ENCODE results near the gene HSPA14. TPM values are rescaled to one million over a fixed set of nuclear protein-coding genes. Genes with fewer than 3 reads are reported as not detected.
A peak's percentile ranks its signal among the peaks of the same experiment; 100 is the strongest.

HSPA14 gene
- polyA plus RNA-seq, 2 of the 4 experiments (the other 2 are of a cell fraction) = 34.2 to 45.7 TPM

DNA sequence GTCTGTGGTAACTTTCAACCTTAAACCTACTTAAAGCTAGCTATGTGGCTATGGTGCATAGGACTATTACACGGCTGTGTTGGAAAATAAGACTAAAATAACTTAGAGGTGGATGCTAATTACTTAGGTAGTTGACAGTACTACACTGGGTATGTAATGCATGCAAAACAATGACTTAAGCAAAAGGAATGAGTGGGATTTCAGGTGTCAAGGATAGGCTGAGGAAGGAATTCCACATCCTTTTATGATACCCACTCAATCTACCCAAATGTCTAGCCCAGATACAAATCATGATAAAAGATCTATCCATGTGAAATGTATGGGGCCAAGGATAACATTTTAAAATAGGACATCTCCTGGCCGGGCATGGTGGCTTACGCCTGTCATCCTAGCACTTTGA is 14.1 kb upstream of the HSPA14 start (continued):
- no peak for TF ChIP-seq BHLHE40 (IDR thresholded peaks at IDR 0.05; ENCODE audit: low read depth, low read length)
- TF ChIP-seq FOSB (CRISPR knock-in tag; IDR thresholded peaks at IDR 0.05) = no peak
- TF ChIP-seq EHMT2 (IDR thresholded peaks at IDR 0.05; ENCODE audit: low read depth) = no peak
- TF ChIP-seq RAD21 (conservative IDR thresholded peaks at IDR 0.05 in 1 of 2, IDR thresholded peaks at IDR 0.05 in 1 of 2) = no peak

DNA sequence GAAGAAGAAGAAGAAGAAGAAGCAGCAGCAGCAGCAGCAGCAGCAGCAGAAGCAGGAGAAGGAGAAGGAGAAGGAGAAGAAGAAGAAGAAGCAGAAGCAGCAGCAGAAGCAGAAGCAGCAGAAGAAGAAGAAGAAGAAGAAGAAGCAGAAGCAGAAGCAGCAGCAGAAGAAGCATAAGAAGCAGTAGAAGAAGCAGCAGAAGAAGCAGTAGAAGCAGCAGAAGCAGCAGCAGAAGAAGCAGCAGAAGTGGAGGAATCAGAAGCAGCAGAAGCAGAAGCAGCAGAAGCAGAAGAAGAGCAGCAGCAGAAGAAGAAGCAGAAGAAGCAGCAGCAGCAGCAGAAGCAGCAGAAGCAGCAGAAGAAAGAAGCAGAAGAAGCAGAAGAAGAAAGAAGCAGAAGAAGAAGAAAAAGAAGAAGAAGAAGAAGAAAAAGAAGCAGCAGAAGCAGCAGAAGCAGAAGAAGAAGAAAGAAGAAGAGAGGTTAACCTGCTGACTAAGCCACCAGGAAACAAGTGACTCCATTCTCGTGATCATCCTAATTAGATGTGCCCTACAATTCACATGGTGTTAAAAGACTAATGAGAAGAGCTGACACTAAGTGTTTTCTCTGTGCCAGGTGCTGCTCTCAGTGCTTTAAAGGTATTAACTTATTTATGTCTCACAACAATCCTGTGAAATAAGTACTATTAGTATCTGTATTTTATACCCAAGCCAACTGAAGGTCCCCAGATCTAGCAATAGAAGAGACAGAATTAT is 11.9 kb upstream of the HSPA14 start:
- no peaks in the 10 kb centered on the region for H3K9me3 ChIP-seq
- no peak for ATAC-seq
- TF ChIP-seq, protein P1, sequence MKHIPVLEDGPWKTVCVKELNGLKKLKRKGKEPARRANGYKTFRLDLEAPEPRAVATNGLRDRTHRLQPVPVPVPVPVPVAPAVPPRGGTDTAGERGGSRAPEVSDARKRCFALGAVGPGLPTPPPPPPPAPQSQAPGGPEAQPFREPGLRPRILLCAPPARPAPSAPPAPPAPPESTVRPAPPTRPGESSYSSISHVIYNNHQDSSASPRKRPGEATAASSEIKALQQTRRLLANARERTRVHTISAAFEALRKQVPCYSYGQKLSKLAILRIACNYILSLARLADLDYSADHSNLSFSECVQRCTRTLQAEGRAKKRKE (CRISPR knock-in tag; IDR thresholded peaks at IDR 0.05; ENCODE audit: low read depth) = no peak
- TF ChIP-seq SREBF2 (IDR thresholded peaks at IDR 0.05) = no peak
- TF ChIP-seq CHD4 (IDR thresholded peaks at IDR 0.05; ENCODE audit: borderline replicate concordance) = no peak
- no peak for DNase-seq (ENCODE audit: low read depth in 1 of 2, low spot score in 1 of 2)
- no peak overlapping the region for H3K4me2 ChIP-seq
- WGBS (ENCODE audit: missing lambda C conversion rate) = 42% methylated on average over 1 of the region's 1 CpG
- H3K4me1 ChIP-seq = peaks cover 23% of the 10 kb centered on the region
- FAIRE-seq = no peak
- no peak overlapping the region for H3K4me3 ChIP-seq
- CTCF ChIA-PET = interaction anchor here (1.1 to 1.6 kb wide), 2 partner anchors 289 to 328 kb away, joined by 3 to 4 read pairs; no protein-coding TSS in a partner anchor
- H3K27ac ChIP-seq = peak overlapping the region in 1 of 2 experiments; percentile 33; a peak in 1 of 6 replicates
- POLR2A ChIA-PET = no interaction called here

DNA sequence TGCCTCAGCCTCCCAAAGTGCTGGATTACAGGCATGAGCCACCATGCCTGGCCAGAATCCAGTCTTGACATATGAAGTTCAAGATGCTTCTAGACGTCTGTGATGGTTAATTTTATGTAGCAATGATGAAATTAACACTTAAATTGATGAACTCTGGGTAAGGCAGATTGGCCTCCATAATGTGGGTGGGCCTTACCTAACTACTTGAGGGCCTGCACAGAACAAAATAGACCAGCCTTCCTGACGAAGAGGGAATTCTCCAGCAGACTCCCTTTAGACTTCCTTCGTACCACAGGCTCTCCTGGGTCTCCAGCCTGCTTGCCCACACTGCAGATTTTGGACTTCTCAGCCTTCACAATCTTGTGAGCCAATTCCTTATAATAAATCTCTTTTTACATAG is 5.0 kb upstream of the HSPA14 start:
- POLR2A ChIA-PET = no interaction called here
- DNase-seq (ENCODE audit: low read depth in 1 of 2, low spot score in 1 of 2) (no peak), FAIRE-seq (no peak), ATAC-seq (no peak)
- H3K4me2 ChIP-seq = no peak overlapping the region
- 57% methylated on average over 3 of the region's 3 CpGs for WGBS (ENCODE audit: missing lambda C conversion rate)
- peaks cover 3% of the 10 kb centered on the region; the same call in 1 of the 3 replicates for H3K4me1 ChIP-seq
- TF ChIP-seq, protein P1 (CRISPR knock-in tag; IDR thresholded peaks at IDR 0.05; ENCODE audit: low read depth) = no peak
- TF ChIP-seq RARB (CRISPR knock-in tag; IDR thresholded peaks at IDR 0.05) (no peak), POLR2A (IDR thresholded peaks at IDR 0.05; ENCODE audit: low read length) (no peak), RCOR1 (IDR thresholded peaks at IDR 0.05; ENCODE audit: low read depth, low read length) (no peak), RFX5 (IDR thresholded peaks at IDR 0.05) (no peak), HOXA7 (CRISPR knock-in tag; IDR thresholded peaks at IDR 0.05) (no peak), CBX2 (IDR thresholded peaks at IDR 0.05; ENCODE audit: borderline replicate concordance, low read depth) (no peak), GATA3 (IDR thresholded peaks at IDR 0.05; ENCODE audit: borderline replicate concordance) (no peak), FOSB (CRISPR knock-in tag; IDR thresholded peaks at IDR 0.05) (no peak), KDM1A (IDR thresholded peaks at IDR 0.05; ENCODE audit: low read depth) (no peak), NFE2L2 (conservative IDR thresholded peaks at IDR 0.05; ENCODE audit: low read length) (no peak), SMC3 (IDR thresholded peaks at IDR 0.05) (no peak), NPAS2 (CRISPR knock-in tag; IDR thresholded peaks at IDR 0.05; ENCODE audit: borderline replicate concordance) (no peak), ZC3H11A (IDR thresholded peaks at IDR 0.05) (no peak)
- TF ChIP-seq, protein P2, sequence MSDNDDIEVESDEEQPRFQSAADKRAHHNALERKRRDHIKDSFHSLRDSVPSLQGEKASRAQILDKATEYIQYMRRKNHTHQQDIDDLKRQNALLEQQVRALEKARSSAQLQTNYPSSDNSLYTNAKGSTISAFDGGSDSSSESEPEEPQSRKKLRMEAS (IDR thresholded peaks at IDR 0.05) = no peak
- TF ChIP-seq, protein P3, sequence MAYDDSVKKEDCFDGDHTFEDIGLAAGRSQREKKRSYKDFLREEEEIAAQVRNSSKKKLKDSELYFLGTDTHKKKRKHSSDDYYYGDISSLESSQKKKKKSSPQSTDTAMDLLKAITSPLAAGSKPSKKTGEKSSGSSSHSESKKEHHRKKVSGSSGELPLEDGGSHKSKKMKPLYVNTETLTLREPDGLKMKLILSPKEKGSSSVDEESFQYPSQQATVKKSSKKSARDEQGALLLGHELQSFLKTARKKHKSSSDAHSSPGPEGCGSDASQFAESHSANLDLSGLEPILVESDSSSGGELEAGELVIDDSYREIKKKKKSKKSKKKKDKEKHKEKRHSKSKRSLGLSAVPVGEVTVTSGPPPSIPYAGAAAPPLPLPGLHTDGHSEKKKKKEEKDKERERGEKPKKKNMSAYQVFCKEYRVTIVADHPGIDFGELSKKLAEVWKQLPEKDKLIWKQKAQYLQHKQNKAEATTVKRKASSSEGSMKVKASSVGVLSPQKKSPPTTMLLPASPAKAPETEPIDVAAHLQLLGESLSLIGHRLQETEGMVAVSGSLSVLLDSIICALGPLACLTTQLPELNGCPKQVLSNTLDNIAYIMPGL (CRISPR knock-in tag; IDR thresholded peaks at IDR 0.05; ENCODE audit: borderline replicate concordance) = no peak
- TF ChIP-seq, protein P4, sequence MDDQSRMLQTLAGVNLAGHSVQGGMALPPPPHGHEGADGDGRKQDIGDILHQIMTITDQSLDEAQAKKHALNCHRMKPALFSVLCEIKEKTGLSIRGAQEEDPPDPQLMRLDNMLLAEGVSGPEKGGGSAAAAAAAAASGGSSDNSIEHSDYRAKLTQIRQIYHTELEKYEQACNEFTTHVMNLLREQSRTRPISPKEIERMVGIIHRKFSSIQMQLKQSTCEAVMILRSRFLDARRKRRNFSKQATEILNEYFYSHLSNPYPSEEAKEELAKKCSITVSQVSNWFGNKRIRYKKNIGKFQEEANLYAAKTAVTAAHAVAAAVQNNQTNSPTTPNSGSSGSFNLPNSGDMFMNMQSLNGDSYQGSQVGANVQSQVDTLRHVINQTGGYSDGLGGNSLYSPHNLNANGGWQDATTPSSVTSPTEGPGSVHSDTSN (IDR thresholded peaks at IDR 0.05) = no peak
- TF ChIP-seq, protein P5, sequence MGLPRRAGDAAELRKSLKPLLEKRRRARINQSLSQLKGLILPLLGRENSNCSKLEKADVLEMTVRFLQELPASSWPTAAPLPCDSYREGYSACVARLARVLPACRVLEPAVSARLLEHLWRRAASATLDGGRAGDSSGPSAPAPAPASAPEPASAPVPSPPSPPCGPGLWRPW (IDR thresholded peaks at IDR 0.05) = no peak
- TF ChIP-seq, protein P6, sequence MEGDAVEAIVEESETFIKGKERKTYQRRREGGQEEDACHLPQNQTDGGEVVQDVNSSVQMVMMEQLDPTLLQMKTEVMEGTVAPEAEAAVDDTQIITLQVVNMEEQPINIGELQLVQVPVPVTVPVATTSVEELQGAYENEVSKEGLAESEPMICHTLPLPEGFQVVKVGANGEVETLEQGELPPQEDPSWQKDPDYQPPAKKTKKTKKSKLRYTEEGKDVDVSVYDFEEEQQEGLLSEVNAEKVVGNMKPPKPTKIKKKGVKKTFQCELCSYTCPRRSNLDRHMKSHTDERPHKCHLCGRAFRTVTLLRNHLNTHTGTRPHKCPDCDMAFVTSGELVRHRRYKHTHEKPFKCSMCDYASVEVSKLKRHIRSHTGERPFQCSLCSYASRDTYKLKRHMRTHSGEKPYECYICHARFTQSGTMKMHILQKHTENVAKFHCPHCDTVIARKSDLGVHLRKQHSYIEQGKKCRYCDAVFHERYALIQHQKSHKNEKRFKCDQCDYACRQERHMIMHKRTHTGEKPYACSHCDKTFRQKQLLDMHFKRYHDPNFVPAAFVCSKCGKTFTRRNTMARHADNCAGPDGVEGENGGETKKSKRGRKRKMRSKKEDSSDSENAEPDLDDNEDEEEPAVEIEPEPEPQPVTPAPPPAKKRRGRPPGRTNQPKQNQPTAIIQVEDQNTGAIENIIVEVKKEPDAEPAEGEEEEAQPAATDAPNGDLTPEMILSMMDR (IDR thresholded peaks at IDR 0.05) = no peak
- H3K27ac ChIP-seq = no peak overlapping the region
- no peaks in the 10 kb centered on the region for H3K9me3 ChIP-seq
- no peak overlapping the region for H3K4me3 ChIP-seq
- CTCF ChIA-PET = interaction anchor here (0.7 to 6.3 kb wide), 4 partner anchors 9 to 334 kb away, joined by 3 to 47 read pairs (median 5); no protein-coding TSS in a partner anchor
